Astrocyte (in vitro differentiated cells and primary cell): Measurements from ENCODE around the gene TBX18.

ENCODE experiments used
- EZH2 ChIP-seq: IDR thresholded peaks from 2 replicates; pipeline ENCODE4 v1.6.1; 2012; ENCODE audit warnings: mild to moderate bottlenecking, low read length, inconsistent platforms; ENCODE audit not compliant: insufficient read depth
- TF ChIP-seq, protein P1 (sequence below): IDR thresholded peaks from 2 replicates; pipeline ENCODE4 v1.5.1; 2011; ENCODE audit warnings: low read depth, mild to moderate bottlenecking, inconsistent platforms, low read length, moderate library complexity; ENCODE audit not compliant: insufficient read depth

DNA sequence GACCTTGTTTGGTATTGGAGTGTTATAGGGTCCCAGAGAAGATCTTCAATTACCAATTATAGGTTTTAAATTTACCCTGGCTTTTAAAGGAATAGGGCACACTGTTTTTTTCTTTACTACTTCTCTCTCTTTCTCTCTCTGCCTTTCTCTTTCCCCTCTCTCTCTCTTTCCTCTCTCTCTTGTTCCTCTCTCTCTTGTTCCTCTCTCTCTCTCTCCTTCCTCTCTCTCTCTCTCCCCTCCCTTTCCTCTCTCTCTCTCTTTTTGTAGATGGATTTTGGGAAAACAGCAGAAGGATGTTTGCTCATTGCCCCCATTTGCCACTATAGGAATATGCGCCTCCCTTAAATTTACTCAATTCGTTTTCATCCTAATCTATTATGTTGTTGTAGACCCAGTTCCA, 45.2 kb downstream of the TBX18 start:
- TF ChIP-seq, protein P1, sequence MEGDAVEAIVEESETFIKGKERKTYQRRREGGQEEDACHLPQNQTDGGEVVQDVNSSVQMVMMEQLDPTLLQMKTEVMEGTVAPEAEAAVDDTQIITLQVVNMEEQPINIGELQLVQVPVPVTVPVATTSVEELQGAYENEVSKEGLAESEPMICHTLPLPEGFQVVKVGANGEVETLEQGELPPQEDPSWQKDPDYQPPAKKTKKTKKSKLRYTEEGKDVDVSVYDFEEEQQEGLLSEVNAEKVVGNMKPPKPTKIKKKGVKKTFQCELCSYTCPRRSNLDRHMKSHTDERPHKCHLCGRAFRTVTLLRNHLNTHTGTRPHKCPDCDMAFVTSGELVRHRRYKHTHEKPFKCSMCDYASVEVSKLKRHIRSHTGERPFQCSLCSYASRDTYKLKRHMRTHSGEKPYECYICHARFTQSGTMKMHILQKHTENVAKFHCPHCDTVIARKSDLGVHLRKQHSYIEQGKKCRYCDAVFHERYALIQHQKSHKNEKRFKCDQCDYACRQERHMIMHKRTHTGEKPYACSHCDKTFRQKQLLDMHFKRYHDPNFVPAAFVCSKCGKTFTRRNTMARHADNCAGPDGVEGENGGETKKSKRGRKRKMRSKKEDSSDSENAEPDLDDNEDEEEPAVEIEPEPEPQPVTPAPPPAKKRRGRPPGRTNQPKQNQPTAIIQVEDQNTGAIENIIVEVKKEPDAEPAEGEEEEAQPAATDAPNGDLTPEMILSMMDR = no peak
- no peak for TF ChIP-seq EZH2
